GM23248 (cell line): ENCODE data around the gene U2AF1L4.

Source experiments
- EZH2 ChIP-seq: fragments of 200-600 bp; sonication (generic); IDR thresholded peaks from 2 replicates; pipeline ENCODE4 v1.6.1; 2018; ENCODE audit warnings: antibody characterized with exemption, mild to moderate bottlenecking; ENCODE audit not compliant: insufficient read depth, poor library complexity, severe bottlenecking
- EZH2phosphoT487 ChIP-seq: fragments of 200-600 bp; sonication (generic); IDR thresholded peaks from 2 replicates; pipeline ENCODE4 v1.6.1; 2018; ENCODE audit warnings: antibody characterized with exemption, moderate library complexity, mild to moderate bottlenecking, low read depth; ENCODE audit not compliant: insufficient read depth

DNA sequence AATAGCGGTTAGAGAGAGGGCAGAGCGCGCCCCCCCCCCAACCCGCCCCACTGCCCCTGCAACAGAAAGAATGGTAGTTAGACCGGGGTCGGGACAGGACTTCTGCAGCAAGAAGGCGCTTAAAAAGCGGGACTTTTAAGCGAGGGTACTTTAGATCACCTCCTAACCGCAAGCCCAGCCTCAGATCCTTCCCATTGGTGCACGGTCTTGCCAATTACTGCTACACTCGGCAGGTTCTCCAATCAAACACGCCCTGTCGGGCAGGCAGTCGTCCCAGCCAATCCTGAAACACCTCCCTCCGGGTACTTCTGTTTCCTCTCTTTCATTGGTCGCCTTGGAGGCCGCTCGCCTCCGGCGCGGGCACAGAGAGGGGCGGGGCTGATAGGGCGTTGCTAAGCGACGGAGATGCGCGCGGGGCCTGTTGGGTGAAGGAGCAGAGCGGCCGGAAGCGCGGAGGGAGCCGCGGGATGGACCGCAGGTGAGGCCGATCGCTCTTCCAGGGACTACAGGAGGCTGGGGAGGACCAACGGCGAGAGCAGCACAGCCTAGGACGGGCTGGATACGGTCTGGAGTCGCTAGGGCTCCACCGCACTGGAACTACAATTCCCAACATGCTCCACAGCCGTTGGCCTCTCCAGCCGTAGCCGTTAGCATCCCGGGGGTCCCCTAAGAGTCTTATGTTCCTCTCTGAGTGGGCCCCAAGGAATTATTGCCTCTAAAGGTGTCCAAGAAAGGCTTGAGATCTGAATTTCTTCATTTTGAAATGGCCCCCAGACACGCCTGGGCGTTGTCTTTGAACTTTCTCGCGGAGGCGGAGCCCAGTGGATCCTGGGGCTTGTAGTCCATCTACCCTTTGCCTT lies 12.8 kb upstream of the U2AF1L4 start, which contains the start of gene PROSER3:
- TF ChIP-seq EZH2phosphoT487 (no peak), EZH2 (no peak)
